ENCODE measurements around the gene TCF21.

GRCh38 chr6:133863228-133863627 is 25.7 kb upstream of the TCF21 start:
- no peak for TF ChIP-seq EZH2 (IDR thresholded peaks at IDR 0.05; ENCODE audit: borderline replicate concordance, control insufficient read depth, low read depth, low read length)
- TF ChIP-seq POLR2A (IDR thresholded peaks at IDR 0.05; ENCODE audit: low read depth, low read length) = no peak
- no peak for TF ChIP-seq ZNF687 (IDR thresholded peaks at IDR 0.05)
- no peak for TF ChIP-seq RBBP5 (conservative IDR thresholded peaks at IDR 0.05)
- no peak for TF ChIP-seq FOXK2 (IDR thresholded peaks at IDR 0.05)
- no peak for TF ChIP-seq TCF12 (IDR thresholded peaks at IDR 0.05; ENCODE audit: low read depth, low read length)
- no peak for TF ChIP-seq SIN3A (IDR thresholded peaks at IDR 0.05; ENCODE audit: low read depth, low read length)
- TF ChIP-seq RAD51 (IDR thresholded peaks at IDR 0.05) = no peak
- TF ChIP-seq NFIC (IDR thresholded peaks at IDR 0.05; ENCODE audit: low read depth, low read length) = no peak
- no peak for TF ChIP-seq CTCF (IDR thresholded peaks at IDR 0.05 in 2 of 3, conservative IDR thresholded peaks at IDR 0.05 in 1 of 3; ENCODE audit: control insufficient read depth in 2 of 3, extremely low read depth in 1 of 3, insufficient read depth in 1 of 3, low read depth in 3 of 3, low read length in 3 of 3)
- TF ChIP-seq REST (IDR thresholded peaks at IDR 0.05; ENCODE audit: low read depth, low read length) = no peak
- TF ChIP-seq SPI1 (IDR thresholded peaks at IDR 0.05; ENCODE audit: borderline replicate concordance, insufficient read depth, low read depth, low read length) = no peak
- no peak for TF ChIP-seq POLR2AphosphoS5 (IDR thresholded peaks at IDR 0.05; ENCODE audit: low read length)
- TF ChIP-seq EED (IDR thresholded peaks at IDR 0.05; ENCODE audit: low read depth) = no peak

Data from GM12878 (cell line).